NCI-H460 (cell line): ENCODE data around the gene GRM4. TPM values are rescaled to one million over a fixed set of nuclear protein-coding genes. Genes with fewer than 3 reads are reported as not detected.

Source experiments
- small RNA-seq, 2 experiments: library from RNA; depleted of rRNA; stranded (forward); fragments of <200 nt; gene quantifications; one replicate each; pipeline ENCODE3, GENCODE V24; 2014
- total RNA-seq: library from RNA; depleted of rRNA; stranded (reverse); fragments of >200 nt; shearing (Covaris generic); gene quantifications from 2 replicates; pipeline ENCODE4 v1.2.3, GENCODE V29; 2014; rRNA removed

GRM4 gene
- total RNA-seq, 1 experiment from 2014 or later: not detected

Small RNA genes lying within 50 kb of the gene (small RNA-seq; reads per million reads assigned to genes)
- 0 to 0.02 reads per million in 2 experiments for gene MIR1275

Other genes with a start within 250 kb of the GRM4 start
- gene HMGA1, start 90.8 kb upstream of the GRM4 start, total RNA-seq: 211 and 242 TPM in 2 replicates
- gene SMIM29, start 102.9 kb upstream of the GRM4 start, total RNA-seq: 11.2 and 12.4 TPM in 2 replicates
- 15.8 and 18.5 TPM in 2 replicates for gene NUDT3, start 246.6 kb upstream of the GRM4 start, total RNA-seq